ENCODE results near the gene L1TD1.
"Not testable (repeated sequence)": the region's sequence is repeated elsewhere in the genome, so short reads cannot be mapped to it uniquely, and the experiment has no call there.

The L1TD1 gene

DNA sequence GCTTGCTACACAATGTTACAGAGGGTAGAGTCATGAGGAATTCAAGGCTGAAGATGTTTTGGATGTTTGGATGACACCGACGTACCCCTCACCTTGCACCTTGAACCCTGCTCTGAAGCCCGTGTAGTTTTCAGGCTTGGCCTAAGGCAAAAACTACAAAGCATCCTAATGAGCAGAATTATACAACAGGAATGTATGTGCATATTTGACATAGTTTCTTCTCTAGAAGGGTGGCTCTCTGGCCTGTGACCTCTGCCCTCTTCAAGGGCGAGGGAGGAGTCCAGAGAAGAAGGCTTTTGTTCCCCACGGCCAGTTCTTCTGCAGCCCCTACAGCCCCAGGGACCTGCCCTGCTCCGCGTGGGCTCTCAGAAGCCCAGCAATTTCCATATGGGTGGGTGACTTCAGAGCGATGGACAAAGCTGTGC lies 43.3 kb downstream of the L1TD1 start:
- Histone ChIP-seq H3K9me3 (ENCODE audit: control insufficient read depth in 1 of 2, low read length in 2 of 2) (no peaks in the 10 kb centered on the region), H3K36me3 (ENCODE audit: control insufficient read depth in 1 of 2, insufficient read depth in 2 of 2, low read length in 2 of 2) (no peaks in the 10 kb centered on the region), H3K27me3 (ENCODE audit: low read depth, low read length) (no peaks in the 10 kb centered on the region), H3K27ac (ENCODE audit: low read length) (no peak overlapping the region), H3K4me3 (ENCODE audit: low read depth in 1 of 2, low read length in 2 of 2) (no peak overlapping the region), H3K4me1 (ENCODE audit: control insufficient read depth in 1 of 2, insufficient read depth in 2 of 2, low read length in 2 of 2) (peaks cover 0 to 15% of the 10 kb centered on the region in 2 donors)

DNA sequence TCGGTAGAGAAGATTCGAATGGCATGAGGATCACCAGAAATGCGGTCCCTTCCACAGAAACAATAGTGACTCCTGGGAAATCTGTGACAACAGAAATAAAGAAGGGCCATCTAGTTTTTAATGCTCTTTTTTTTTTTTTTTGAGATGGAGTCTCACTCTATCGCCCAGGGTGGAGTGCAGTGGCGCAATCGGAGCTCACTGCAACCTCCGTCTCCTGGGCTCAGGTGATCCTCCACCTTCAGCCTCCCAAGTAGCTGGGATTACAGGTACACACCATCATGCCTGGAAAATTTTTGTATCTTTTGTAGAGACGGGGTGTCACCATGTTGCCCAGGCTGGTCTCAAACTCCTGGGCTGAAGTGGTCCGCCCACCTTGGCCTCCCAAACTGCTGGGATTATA lies 43.9 kb downstream of the L1TD1 start:
- Histone ChIP-seq H3K27me3 (ENCODE audit: low read depth, low read length) (no peaks in the 10 kb centered on the region), H3K4me3 (ENCODE audit: low read depth in 1 of 2, low read length in 2 of 2) (no peak overlapping the region), H3K9me3 (ENCODE audit: control insufficient read depth in 1 of 2, low read length in 2 of 2) (no peaks in the 10 kb centered on the region), H3K36me3 (ENCODE audit: control insufficient read depth in 1 of 2, insufficient read depth in 2 of 2, low read length in 2 of 2) (no peaks in the 10 kb centered on the region), H3K27ac (ENCODE audit: low read length) (no peak overlapping the region), H3K4me1 (ENCODE audit: control insufficient read depth in 1 of 2, insufficient read depth in 2 of 2, low read length in 2 of 2) (peaks cover 0 to 15% of the 10 kb centered on the region in 2 donors)

DNA sequence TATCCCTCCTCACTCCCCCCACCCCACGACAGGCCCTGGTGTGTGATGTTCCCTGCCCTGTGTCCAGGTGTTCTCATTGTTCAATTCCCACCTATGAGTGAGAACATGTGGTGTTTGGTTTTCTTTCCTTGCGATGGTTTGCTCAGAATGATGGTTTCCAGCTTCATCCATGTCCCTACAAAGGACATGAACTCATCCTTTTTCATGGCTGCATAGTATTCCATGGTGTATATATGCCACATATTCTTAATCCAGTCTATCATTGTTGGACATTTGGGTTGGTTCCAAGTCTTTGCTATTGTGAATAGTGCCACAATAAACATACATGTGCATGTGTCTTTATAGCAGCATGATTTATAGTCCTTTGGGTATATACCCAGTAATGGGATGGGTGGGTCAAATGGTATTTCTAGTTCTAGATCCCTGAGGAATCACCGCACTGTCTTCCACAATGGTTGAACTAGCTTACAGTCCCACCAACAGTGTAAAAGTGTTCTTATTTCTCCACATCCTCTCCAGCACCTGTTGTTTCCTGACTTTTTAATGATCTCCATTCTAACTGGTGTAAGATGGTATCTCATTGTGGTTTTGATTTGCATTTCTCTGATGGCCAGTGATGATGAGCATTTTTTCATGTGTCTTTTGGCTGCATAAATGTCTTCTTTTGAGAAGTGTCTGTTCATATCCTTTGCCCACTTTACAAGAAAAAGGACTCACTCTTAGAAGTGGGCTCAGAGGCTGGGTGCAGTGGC lies 45.2 kb downstream of the L1TD1 start:
- H3K27me3 ChIP-seq (ENCODE audit: low read depth, low read length); H3K9me3 ChIP-seq (ENCODE audit: control insufficient read depth in 1 of 2, low read length in 2 of 2); H3K36me3 ChIP-seq (ENCODE audit: control insufficient read depth in 1 of 2, insufficient read depth in 2 of 2, low read length in 2 of 2); H3K27ac ChIP-seq (ENCODE audit: low read length); H3K4me3 ChIP-seq (ENCODE audit: low read depth in 1 of 2, low read length in 2 of 2): not testable (repeated sequence)
- H3K4me1 ChIP-seq (ENCODE audit: control insufficient read depth in 1 of 2, insufficient read depth in 2 of 2, low read length in 2 of 2) = peaks cover 0 to 15% of the 10 kb centered on the region in 2 donors

DNA sequence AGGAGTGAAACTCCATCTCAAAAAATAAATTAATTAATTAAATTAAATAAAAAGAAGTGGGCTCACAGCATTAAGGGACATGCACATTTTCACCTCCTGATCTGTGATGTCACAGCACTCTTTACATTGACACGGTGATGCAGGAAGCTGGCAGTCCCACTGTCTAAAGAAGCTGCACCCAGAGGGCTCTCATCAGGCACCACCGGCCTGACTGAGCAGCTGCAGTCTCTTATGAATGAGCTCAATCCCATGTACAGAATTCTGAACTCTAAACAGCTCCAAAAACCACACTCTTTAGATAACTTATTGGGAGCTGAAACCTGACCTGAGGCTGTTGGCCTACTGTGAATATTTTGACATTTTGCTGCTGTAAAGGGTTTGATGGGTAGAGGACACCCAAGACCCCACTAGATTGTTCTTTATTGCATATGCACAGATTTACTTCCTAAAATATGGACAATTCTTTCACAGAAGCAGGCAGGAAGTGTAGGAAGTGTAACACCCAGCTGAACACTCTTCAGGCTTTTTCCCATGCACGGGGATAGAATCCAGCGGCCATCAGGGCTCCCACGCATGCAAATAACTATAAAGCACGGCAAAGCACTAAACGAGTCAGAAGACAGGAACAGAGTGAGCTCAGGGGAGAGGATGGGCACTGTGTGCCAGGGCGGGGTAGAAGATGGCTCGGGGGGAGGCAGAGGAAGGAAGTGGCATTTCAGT lies 46.2 kb downstream of the L1TD1 start:
- Histone ChIP-seq H3K27ac (ENCODE audit: low read length) (no peak overlapping the region), H3K4me1 (ENCODE audit: control insufficient read depth in 1 of 2, insufficient read depth in 2 of 2, low read length in 2 of 2) (peaks cover 0 to 15% of the 10 kb centered on the region in 2 donors), H3K36me3 (ENCODE audit: control insufficient read depth in 1 of 2, insufficient read depth in 2 of 2, low read length in 2 of 2) (no peaks in the 10 kb centered on the region), H3K27me3 (ENCODE audit: low read depth, low read length) (no peaks in the 10 kb centered on the region), H3K4me3 (ENCODE audit: low read depth in 1 of 2, low read length in 2 of 2) (no peak overlapping the region), H3K9me3 (ENCODE audit: control insufficient read depth in 1 of 2, low read length in 2 of 2) (no peaks in the 10 kb centered on the region)

DNA sequence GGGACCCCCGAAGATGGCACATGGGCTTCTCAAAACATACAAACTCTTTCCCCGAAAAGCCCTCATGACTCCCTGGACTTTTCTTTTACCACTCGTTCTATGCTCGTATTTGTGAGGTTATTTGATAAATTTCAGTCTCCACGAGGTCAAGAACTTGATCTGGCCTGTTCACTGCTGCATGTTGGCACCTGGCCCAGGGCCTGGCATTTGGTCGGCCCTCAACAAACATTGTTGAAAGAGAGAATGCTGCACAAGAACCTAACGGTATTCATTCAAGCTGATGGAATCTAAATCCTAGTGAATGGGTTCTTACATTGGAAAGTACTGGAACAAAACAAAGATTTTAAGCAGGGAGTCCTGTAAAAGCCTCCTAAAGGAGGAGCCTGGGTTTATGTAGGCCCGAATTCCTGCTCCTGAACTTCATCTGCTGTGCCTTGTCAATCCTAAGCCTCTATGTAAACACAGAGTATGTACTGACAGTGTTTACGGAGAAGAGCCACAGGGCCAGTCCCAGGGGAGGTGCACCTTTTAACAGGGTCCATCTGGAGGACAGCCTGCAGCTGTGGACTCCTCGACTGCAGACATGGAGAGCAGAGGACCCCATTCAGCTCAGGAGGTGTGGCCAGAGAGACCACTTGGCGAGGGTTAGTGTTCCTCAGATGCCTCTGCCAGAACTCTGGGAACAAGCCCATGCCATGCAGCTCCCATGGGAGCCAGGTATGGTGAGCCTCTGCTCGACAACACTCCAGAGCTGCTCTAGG lies 46.9 kb downstream of the L1TD1 start:
- H3K36me3 ChIP-seq (ENCODE audit: control insufficient read depth in 1 of 2, insufficient read depth in 2 of 2, low read length in 2 of 2) = no peaks in the 10 kb centered on the region
- no peak overlapping the region for H3K27ac ChIP-seq (ENCODE audit: low read length)
- peaks cover 0 to 15% of the 10 kb centered on the region in 2 donors for H3K4me1 ChIP-seq (ENCODE audit: control insufficient read depth in 1 of 2, insufficient read depth in 2 of 2, low read length in 2 of 2)
- no peaks in the 10 kb centered on the region for H3K9me3 ChIP-seq (ENCODE audit: control insufficient read depth in 1 of 2, low read length in 2 of 2)
- no peak overlapping the region for H3K4me3 ChIP-seq (ENCODE audit: low read depth in 1 of 2, low read length in 2 of 2)
- H3K27me3 ChIP-seq (ENCODE audit: low read depth, low read length) = no peaks in the 10 kb centered on the region

DNA sequence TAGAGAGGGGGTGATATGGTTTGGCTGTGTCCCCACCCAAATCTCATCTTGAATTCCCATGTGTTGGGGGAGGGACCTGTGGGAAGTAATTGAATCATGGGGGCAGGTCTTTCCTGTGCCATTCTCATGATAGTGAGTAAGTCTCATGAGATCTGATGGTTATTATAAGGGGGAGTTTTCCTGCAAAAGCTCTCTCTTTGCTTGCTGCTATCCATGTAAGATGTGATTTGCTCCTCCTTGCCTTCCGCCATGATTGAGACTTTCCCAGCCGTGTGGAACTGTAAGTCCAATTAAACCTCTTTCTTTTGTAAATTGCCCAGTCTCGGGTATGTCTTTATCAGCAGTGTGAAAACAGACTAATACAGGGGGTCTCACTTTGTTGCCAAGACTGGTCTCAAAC lies 49.7 kb downstream of the L1TD1 start:
- H3K27me3 ChIP-seq (ENCODE audit: low read depth, low read length); H3K9me3 ChIP-seq (ENCODE audit: control insufficient read depth in 1 of 2, low read length in 2 of 2); H3K36me3 ChIP-seq (ENCODE audit: control insufficient read depth in 1 of 2, insufficient read depth in 2 of 2, low read length in 2 of 2); H3K27ac ChIP-seq (ENCODE audit: low read length); H3K4me3 ChIP-seq (ENCODE audit: low read depth in 1 of 2, low read length in 2 of 2): not testable (repeated sequence)
- peaks cover 0 to 15% of the 10 kb centered on the region in 2 donors for H3K4me1 ChIP-seq (ENCODE audit: control insufficient read depth in 1 of 2, insufficient read depth in 2 of 2, low read length in 2 of 2)

DNA sequence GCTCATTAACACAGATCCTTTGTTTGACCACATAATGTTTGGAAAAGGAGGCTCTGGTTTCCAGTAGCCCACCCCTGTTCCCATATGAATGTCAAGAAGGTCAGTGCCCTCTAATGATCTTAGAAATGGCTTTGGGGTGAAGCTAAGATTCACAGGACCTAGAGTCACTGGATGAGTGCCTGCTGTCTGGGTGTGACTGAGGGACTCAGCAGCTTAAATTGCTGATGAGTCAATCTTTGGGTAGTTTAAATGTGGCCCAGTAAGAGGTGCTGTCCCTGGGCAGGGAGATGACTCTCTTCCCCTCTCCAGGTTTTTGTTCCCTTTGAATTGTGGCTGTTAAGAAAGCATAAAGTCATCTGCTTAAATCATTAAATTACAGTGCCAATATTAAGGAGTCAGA lies 50.6 kb downstream of the L1TD1 start:
- Histone ChIP-seq H3K4me3 (ENCODE audit: low read depth in 1 of 2, low read length in 2 of 2) (no peak overlapping the region), H3K27me3 (ENCODE audit: low read depth, low read length) (no peaks in the 10 kb centered on the region), H3K36me3 (ENCODE audit: control insufficient read depth in 1 of 2, insufficient read depth in 2 of 2, low read length in 2 of 2) (no peaks in the 10 kb centered on the region), H3K27ac (ENCODE audit: low read length) (no peak overlapping the region), H3K4me1 (ENCODE audit: control insufficient read depth in 1 of 2, insufficient read depth in 2 of 2, low read length in 2 of 2) (peaks cover 0 to 15% of the 10 kb centered on the region in 2 donors), H3K9me3 (ENCODE audit: control insufficient read depth in 1 of 2, low read length in 2 of 2) (no peaks in the 10 kb centered on the region)

DNA sequence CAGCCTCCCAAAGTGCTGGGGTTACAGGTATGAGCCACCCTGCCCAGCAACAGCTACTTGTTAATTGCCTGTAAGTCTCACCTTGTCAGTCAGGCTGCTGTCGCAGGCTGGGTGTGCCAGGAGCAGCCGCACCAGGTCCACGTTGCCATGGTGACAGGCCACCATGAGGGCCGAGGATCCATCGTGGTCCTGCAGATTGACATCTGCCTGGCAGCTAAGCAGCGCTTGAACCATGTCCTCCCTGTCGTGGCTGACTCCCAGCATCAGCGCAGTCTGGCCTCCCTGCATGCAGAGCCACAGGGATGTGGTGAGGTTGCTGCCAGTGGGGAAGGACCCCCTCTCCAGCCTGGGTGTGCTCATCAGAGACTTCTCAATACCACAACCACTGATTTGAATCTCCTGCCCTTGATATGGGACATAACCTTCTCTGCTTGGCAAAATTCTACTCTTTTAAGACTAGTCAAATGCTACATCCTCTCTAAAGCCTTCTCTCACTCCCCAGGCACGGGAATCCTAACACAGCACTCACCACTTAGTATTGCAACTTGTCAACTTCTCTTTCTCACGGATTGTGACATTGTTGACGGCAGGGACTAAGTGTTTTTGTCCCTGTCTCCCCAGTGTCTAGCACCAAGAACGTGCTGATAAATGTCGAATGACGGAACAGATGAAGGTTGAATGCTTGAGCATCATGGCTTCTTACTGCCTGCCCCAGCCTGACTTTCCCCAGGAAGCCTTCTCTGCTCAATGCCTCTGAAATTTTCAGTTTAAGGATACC lies 52.9 kb downstream of the L1TD1 start:
- H3K4me1 ChIP-seq (ENCODE audit: control insufficient read depth in 1 of 2, insufficient read depth in 2 of 2, low read length in 2 of 2) = no peaks in the 10 kb centered on the region
- no peaks in the 10 kb centered on the region for H3K9me3 ChIP-seq (ENCODE audit: control insufficient read depth in 1 of 2, low read length in 2 of 2)
- no peak overlapping the region for H3K4me3 ChIP-seq (ENCODE audit: low read depth in 1 of 2, low read length in 2 of 2)
- no peaks in the 10 kb centered on the region for H3K36me3 ChIP-seq (ENCODE audit: control insufficient read depth in 1 of 2, insufficient read depth in 2 of 2, low read length in 2 of 2)
- H3K27ac ChIP-seq (ENCODE audit: low read length) = no peak overlapping the region
- H3K27me3 ChIP-seq (ENCODE audit: low read depth, low read length) = no peaks in the 10 kb centered on the region

DNA sequence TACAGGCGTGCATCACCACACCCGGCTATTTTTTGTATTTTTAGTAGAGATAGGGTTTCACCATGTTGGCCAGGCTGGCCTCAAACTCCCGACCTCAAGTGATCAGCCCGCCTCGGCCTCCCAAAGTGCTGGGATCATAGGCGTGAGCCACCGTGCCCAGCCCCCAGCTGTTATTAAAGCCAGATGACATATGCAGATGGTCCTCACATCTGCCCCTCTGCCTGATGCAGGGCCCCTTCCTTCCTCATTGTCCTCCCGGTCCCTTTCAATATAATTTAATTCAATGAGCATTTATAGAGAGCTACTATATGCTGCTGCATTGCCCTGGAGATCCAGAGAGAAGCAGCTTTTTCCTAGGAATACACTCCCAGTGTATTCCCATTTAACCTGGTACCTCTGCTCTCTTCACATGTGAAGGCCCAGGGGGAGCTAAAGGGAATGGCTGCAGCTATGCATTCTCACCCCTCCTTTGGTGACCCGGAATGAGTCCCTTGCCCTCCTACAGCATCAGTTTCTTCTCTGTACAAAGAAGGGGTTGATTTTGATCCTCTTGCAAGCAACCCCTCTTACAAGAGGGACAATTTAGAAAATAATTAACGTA lies 55.6 kb downstream of the L1TD1 start:
- Histone ChIP-seq H3K27ac (ENCODE audit: low read length) (no peak overlapping the region), H3K36me3 (ENCODE audit: control insufficient read depth in 1 of 2, insufficient read depth in 2 of 2, low read length in 2 of 2) (no peaks in the 10 kb centered on the region), H3K9me3 (ENCODE audit: control insufficient read depth in 1 of 2, low read length in 2 of 2) (no peaks in the 10 kb centered on the region), H3K27me3 (ENCODE audit: low read depth, low read length) (no peaks in the 10 kb centered on the region), H3K4me3 (ENCODE audit: low read depth in 1 of 2, low read length in 2 of 2) (no peak overlapping the region), H3K4me1 (ENCODE audit: control insufficient read depth in 1 of 2, insufficient read depth in 2 of 2, low read length in 2 of 2) (no peaks in the 10 kb centered on the region)

DNA sequence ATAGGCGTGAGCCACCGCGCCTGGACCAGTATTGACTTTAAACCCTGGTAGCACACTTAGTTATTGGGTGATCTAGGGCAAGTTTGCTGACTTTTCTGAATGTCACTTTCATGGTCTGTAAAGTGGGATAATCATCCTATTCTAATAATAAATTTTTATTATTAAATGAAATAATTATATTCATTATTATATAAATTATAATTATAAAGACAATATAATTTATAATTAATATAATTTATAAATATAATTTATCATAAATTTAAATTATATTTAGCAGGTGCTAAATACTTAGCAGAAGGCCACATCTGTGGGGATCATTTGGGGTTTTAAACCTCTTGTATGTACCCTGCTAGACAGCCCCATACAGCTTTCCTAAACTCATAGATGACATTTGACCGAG lies 64.9 kb downstream of the L1TD1 start:
- no peaks in the 10 kb centered on the region for H3K36me3 ChIP-seq (ENCODE audit: control insufficient read depth in 1 of 2, insufficient read depth in 2 of 2, low read length in 2 of 2)
- H3K4me3 ChIP-seq (ENCODE audit: low read depth in 1 of 2, low read length in 2 of 2) = no peak overlapping the region
- H3K27me3 ChIP-seq (ENCODE audit: low read depth, low read length) = no peaks in the 10 kb centered on the region
- no peaks in the 10 kb centered on the region for H3K4me1 ChIP-seq (ENCODE audit: control insufficient read depth in 1 of 2, insufficient read depth in 2 of 2, low read length in 2 of 2)
- H3K27ac ChIP-seq (ENCODE audit: low read length) = no peak overlapping the region
- H3K9me3 ChIP-seq (ENCODE audit: control insufficient read depth in 1 of 2, low read length in 2 of 2) = no peaks in the 10 kb centered on the region

Measured in muscle layer of duodenum (tissue), 2 donors.